Heart left ventricle (tissue), 13 donors: ENCODE measurements around the gene SNX21.

Experiments
- POLR2A ChIP-seq, 2 donors: fragments of 450-650 bp; IDR thresholded peaks; one replicate each; pipeline ENCODE4 v1.6.1; 2017; ENCODE audit warnings: antibody characterized with exemption in 2 of 2, mild to moderate bottlenecking in 2 of 2, moderate library complexity in 2 of 2
- TF ChIP-seq, protein P1 (sequence below), 12 donors: fragments of 200-600 bp; sonication (generic) in 4 of 12; IDR thresholded peaks; one replicate each; pipeline versions ENCODE4 v1.5.0 to v1.8.0; 2018 to 2022; ENCODE audit warnings: antibody characterized with exemption in 12 of 12, mild to moderate bottlenecking in 5 of 12
- donor health status: ischemic (EF 13 %, LVEDD 7.1; RV severe dilation, severe dysfunction).
- donor health status: DM: no; HTN: yes; CAD: no.
- donor health status: DM: no; HTN: no; CAD: no.
- donor health status: ischemic (EF 25% LVEDD 6.9; RV normal size, moderate dysfunction).
- donor health status: ischemic (EF 25% LVEDD 5.7; RV mildly dilated, moderate dysfunction).
- donor health status: ischemic (EF 35%, LVEDD 5.7; RV mildly dilated, moderate dysfunction).
- donor health status: nonischemic (EF 11% LVEDD 7.7; RV severe dilation, severe dysfunction).
- donor health status: DM: yes; HTN: yes; CAD: no.
- donor health status: PGD.
- donor health status: ischemic (EF 29% LVEDD 5.4; RV normal size, mild dysfunction).
- donor health status: nonischemic (EF 23%, LVEDD 6.1; RV moderate dilation, normal function).

DNA sequence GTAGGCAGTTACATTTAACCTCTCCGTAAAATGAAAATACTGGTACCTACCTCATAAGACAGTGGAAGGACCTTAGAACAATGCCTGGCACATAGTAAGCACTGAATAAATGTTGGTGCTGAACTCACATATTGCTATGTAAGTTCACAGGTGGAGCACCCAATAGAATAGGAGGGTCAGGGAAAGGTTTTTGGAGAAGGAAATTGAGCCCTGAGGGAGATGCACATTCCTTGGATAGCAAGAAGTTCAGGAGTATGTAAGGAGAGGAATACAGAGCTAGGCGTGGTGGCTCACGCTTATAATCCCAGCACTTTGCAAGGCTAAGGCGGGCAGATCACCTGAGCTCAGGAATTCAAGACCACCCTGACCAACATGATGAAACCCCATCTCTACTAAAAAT lies 14.1 kb upstream of the SNX21 start:
- TF ChIP-seq, protein P1, sequence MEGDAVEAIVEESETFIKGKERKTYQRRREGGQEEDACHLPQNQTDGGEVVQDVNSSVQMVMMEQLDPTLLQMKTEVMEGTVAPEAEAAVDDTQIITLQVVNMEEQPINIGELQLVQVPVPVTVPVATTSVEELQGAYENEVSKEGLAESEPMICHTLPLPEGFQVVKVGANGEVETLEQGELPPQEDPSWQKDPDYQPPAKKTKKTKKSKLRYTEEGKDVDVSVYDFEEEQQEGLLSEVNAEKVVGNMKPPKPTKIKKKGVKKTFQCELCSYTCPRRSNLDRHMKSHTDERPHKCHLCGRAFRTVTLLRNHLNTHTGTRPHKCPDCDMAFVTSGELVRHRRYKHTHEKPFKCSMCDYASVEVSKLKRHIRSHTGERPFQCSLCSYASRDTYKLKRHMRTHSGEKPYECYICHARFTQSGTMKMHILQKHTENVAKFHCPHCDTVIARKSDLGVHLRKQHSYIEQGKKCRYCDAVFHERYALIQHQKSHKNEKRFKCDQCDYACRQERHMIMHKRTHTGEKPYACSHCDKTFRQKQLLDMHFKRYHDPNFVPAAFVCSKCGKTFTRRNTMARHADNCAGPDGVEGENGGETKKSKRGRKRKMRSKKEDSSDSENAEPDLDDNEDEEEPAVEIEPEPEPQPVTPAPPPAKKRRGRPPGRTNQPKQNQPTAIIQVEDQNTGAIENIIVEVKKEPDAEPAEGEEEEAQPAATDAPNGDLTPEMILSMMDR (IDR thresholded peaks at IDR 0.05): no peak
- TF ChIP-seq POLR2A (IDR thresholded peaks at IDR 0.05): no peak
